ENCODE results near the gene MGLL.
"Not testable (repeated sequence)": the region's sequence is repeated elsewhere in the genome, so short reads cannot be mapped to it uniquely, and the experiment has no call there.

MGLL gene

DNA sequence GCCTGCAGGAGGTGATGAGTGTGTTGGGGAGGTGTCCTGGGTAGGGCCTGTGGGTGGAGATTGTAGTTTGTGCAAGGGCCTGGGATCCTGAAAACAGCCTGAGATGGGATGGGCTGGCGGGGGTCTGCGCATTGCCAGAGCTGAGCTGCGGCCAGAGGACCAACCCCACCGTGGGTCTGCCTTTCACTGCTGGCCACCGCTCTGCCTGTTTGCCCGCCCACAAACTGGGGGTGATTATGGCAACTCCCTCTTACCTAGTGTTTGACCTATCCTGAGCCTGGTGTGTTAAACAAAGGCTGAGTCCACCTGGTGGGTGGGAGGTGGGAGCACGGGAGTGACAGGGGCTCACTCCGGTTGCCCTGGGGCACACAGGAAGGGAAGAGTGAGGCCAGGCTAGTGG is 139.8 kb downstream of the MGLL start:
- Histone ChIP-seq H2AFZ (ENCODE audit: insufficient read depth, low read length, poor library complexity) (no peak overlapping the region), H3K23ac (ENCODE audit: low read length) (no peak overlapping the region), H3K36me3 (ENCODE audit: control insufficient read depth in 1 of 2, insufficient read depth in 2 of 2, low read length in 2 of 2) (no peaks in the 10 kb centered on the region), H3K4ac (ENCODE audit: low read depth, low read length) (no peak overlapping the region), H2AK5ac (ENCODE audit: low read length) (no peak overlapping the region), H3K79me2 (ENCODE audit: control insufficient read depth, insufficient read depth, low read length, poor library complexity) (no peaks in the 10 kb centered on the region), H3K4me2 (ENCODE audit: low read length) (no peak overlapping the region), H3K4me1 (ENCODE audit: control insufficient read depth in 1 of 2, insufficient read depth in 2 of 2, low read length in 2 of 2) (no peaks in the 10 kb centered on the region), H3K27me3 (ENCODE audit: insufficient read depth, low read length) (no peaks in the 10 kb centered on the region), H4K91ac (ENCODE audit: low read depth, low read length) (no peak overlapping the region), H3K14ac (ENCODE audit: low read length) (no peak overlapping the region), H3K9me3 (ENCODE audit: insufficient read depth, low read depth, low read length) (no peaks in the 10 kb centered on the region), H2BK120ac (ENCODE audit: insufficient read depth, low read length, poor library complexity) (no peak overlapping the region), H3K27ac (ENCODE audit: low read depth, low read length) (no peak overlapping the region), H4K12ac (ENCODE audit: low read depth, low read length) (no peak overlapping the region), H4K8ac (ENCODE audit: low read depth, low read length) (no peak overlapping the region), H2BK12ac (ENCODE audit: low read length) (no peak overlapping the region), H3K18ac (ENCODE audit: low read length) (no peak overlapping the region), H3K9ac (ENCODE audit: low read length) (no peak overlapping the region), H3K79me1 (ENCODE audit: low read length) (no peaks in the 10 kb centered on the region), H2BK5ac (ENCODE audit: low read depth, low read length, poor library complexity) (no peak overlapping the region), H3K4me3 (ENCODE audit: low read depth, low read length) (no peak overlapping the region)
- DNase-seq: no peak
- WGBS (ENCODE audit: extremely low coverage, insufficient coverage, insufficient read length): no CpG with 5 or more reads among the region's 8 CpGs

DNA sequence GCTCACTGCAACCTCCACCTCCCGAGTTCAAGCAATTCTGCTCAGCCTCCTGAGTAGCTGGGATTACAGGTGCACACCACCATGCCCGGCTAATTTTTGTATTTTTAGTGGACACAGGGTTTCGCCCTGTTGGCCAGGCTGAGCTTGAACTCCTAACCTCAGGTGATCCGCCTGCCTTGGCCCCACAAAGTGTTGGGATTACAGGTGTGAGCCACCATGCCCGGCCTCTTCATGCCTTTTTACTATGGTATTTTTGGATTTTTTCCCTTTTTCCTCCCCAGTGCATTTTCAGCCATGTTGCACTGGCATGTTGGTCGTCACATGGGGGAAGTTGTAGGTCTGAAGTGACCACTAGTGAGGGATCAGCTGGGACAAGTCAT is 140.2 kb downstream of the MGLL start:
- H3K9me3 ChIP-seq (ENCODE audit: insufficient read depth, low read depth, low read length); H3K79me1 ChIP-seq (ENCODE audit: low read length); H3K4me2 ChIP-seq (ENCODE audit: low read length); H3K14ac ChIP-seq (ENCODE audit: low read length); H3K23ac ChIP-seq (ENCODE audit: low read length); H2AK5ac ChIP-seq (ENCODE audit: low read length); H3K4me1 ChIP-seq (ENCODE audit: control insufficient read depth in 1 of 2, insufficient read depth in 2 of 2, low read length in 2 of 2); DNase-seq; H3K4ac ChIP-seq (ENCODE audit: low read depth, low read length); H3K27ac ChIP-seq (ENCODE audit: low read depth, low read length); H2AFZ ChIP-seq (ENCODE audit: insufficient read depth, low read length, poor library complexity); H3K9ac ChIP-seq (ENCODE audit: low read length); H4K12ac ChIP-seq (ENCODE audit: low read depth, low read length); H3K4me3 ChIP-seq (ENCODE audit: low read depth, low read length); H2BK12ac ChIP-seq (ENCODE audit: low read length); H2BK5ac ChIP-seq (ENCODE audit: low read depth, low read length, poor library complexity); H4K8ac ChIP-seq (ENCODE audit: low read depth, low read length); H3K36me3 ChIP-seq (ENCODE audit: control insufficient read depth in 1 of 2, insufficient read depth in 2 of 2, low read length in 2 of 2); H2BK120ac ChIP-seq (ENCODE audit: insufficient read depth, low read length, poor library complexity); H3K79me2 ChIP-seq (ENCODE audit: control insufficient read depth, insufficient read depth, low read length, poor library complexity); H3K27me3 ChIP-seq (ENCODE audit: insufficient read depth, low read length); H3K18ac ChIP-seq (ENCODE audit: low read length); H4K91ac ChIP-seq (ENCODE audit: low read depth, low read length): not testable (repeated sequence)
- no CpG with 5 or more reads among the region's 6 CpGs for WGBS (ENCODE audit: extremely low coverage, insufficient coverage, insufficient read length)

DNA sequence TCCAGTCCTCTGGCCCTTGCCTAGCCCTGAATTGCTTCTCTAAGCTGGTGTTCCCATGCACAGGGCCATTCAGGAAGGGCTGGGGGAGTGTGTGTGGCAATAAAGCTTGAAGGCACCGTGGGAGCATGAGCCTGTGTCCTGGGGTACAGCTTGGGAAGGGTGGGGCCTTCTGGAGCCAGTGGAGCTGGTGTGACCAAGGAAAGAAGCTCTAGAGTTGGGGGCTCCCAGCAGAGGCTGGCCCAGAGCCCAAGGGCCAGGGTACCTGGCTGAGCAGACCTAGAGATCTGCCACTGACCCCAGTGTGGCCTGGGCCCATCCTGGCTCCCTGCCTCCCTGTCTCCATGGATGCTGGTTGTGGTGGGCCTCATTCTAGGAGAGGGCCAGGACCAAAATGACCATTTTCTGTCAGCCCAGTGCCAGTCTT is 141.5 kb downstream of the MGLL start:
- Histone ChIP-seq H3K27me3 (ENCODE audit: insufficient read depth, low read length) (no peaks in the 10 kb centered on the region), H3K14ac (ENCODE audit: low read length) (no peak overlapping the region), H2BK12ac (ENCODE audit: low read length) (no peak overlapping the region), H2BK120ac (ENCODE audit: insufficient read depth, low read length, poor library complexity) (no peak overlapping the region), H2BK5ac (ENCODE audit: low read depth, low read length, poor library complexity) (no peak overlapping the region), H4K91ac (ENCODE audit: low read depth, low read length) (no peak overlapping the region), H3K79me2 (ENCODE audit: control insufficient read depth, insufficient read depth, low read length, poor library complexity) (no peaks in the 10 kb centered on the region), H4K8ac (ENCODE audit: low read depth, low read length) (no peak overlapping the region), H3K9me3 (ENCODE audit: insufficient read depth, low read depth, low read length) (no peaks in the 10 kb centered on the region), H3K9ac (ENCODE audit: low read length) (no peak overlapping the region), H4K12ac (ENCODE audit: low read depth, low read length) (no peak overlapping the region), H3K4ac (ENCODE audit: low read depth, low read length) (no peak overlapping the region), H3K18ac (ENCODE audit: low read length) (no peak overlapping the region), H2AK5ac (ENCODE audit: low read length) (no peak overlapping the region), H2AFZ (ENCODE audit: insufficient read depth, low read length, poor library complexity) (no peak overlapping the region), H3K4me1 (ENCODE audit: control insufficient read depth in 1 of 2, insufficient read depth in 2 of 2, low read length in 2 of 2) (peaks cover 0 to 3% of the 10 kb centered on the region in 2 experiments), H3K27ac (ENCODE audit: low read depth, low read length) (no peak overlapping the region), H3K4me3 (ENCODE audit: low read depth, low read length) (no peak overlapping the region), H3K23ac (ENCODE audit: low read length) (no peak overlapping the region), H3K4me2 (ENCODE audit: low read length) (no peak overlapping the region), H3K36me3 (ENCODE audit: control insufficient read depth in 1 of 2, insufficient read depth in 2 of 2, low read length in 2 of 2) (no peaks in the 10 kb centered on the region), H3K79me1 (ENCODE audit: low read length) (no peaks in the 10 kb centered on the region)
- DNase-seq: no peak
- no CpG with 5 or more reads among the region's 1 CpG for WGBS (ENCODE audit: extremely low coverage, insufficient coverage, insufficient read length)

DNA sequence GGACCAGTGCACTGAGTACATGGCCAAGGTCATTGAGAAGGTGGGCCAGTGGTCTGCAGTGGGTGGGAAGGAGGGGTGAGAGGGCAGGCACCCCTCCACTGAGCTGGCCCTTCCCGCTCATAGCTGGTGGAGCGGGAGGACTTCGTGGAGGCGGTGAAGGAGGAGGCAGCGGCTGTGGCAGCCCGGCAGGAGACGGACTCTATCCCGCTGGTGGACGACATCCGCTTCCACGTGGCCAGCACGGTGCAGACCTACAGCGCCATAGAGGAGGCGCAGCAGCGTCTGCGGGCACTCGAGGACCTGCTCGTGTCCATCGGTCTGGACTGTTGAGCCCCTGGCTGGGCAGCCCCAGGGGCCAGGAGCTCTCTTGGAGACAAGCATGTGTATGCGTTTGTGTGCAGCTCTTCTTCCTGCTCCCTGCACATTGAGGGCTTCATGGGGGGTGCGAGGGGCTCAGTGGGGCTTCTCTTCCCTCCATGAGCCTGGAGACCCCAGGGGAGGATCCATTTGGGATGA is 142.1 kb downstream of the MGLL start:
- Histone ChIP-seq H3K36me3 (ENCODE audit: control insufficient read depth in 1 of 2, insufficient read depth in 2 of 2, low read length in 2 of 2) (no peaks in the 10 kb centered on the region), H2AFZ (ENCODE audit: insufficient read depth, low read length, poor library complexity) (no peak overlapping the region), H3K79me2 (ENCODE audit: control insufficient read depth, insufficient read depth, low read length, poor library complexity) (no peaks in the 10 kb centered on the region), H3K4me2 (ENCODE audit: low read length) (no peak overlapping the region), H3K27me3 (ENCODE audit: insufficient read depth, low read length) (no peaks in the 10 kb centered on the region), H4K12ac (ENCODE audit: low read depth, low read length) (no peak overlapping the region), H3K4ac (ENCODE audit: low read depth, low read length) (no peak overlapping the region), H4K8ac (ENCODE audit: low read depth, low read length) (no peak overlapping the region), H3K27ac (ENCODE audit: low read depth, low read length) (no peak overlapping the region), H3K9ac (ENCODE audit: low read length) (no peak overlapping the region), H3K4me3 (ENCODE audit: low read depth, low read length) (peak overlapping the region; percentile 5), H2AK5ac (ENCODE audit: low read length) (no peak overlapping the region), H3K23ac (ENCODE audit: low read length) (no peak overlapping the region), H3K4me1 (ENCODE audit: control insufficient read depth in 1 of 2, insufficient read depth in 2 of 2, low read length in 2 of 2) (peaks cover 0 to 3% of the 10 kb centered on the region in 2 experiments), H3K14ac (ENCODE audit: low read length) (no peak overlapping the region), H3K9me3 (ENCODE audit: insufficient read depth, low read depth, low read length) (no peaks in the 10 kb centered on the region), H4K91ac (ENCODE audit: low read depth, low read length) (no peak overlapping the region), H2BK120ac (ENCODE audit: insufficient read depth, low read length, poor library complexity) (no peak overlapping the region), H3K79me1 (ENCODE audit: low read length) (no peaks in the 10 kb centered on the region), H2BK5ac (ENCODE audit: low read depth, low read length, poor library complexity) (no peak overlapping the region), H3K18ac (ENCODE audit: low read length) (no peak overlapping the region), H2BK12ac (ENCODE audit: low read length) (no peak overlapping the region)
- no CpG with 5 or more reads among the region's 21 CpGs for WGBS (ENCODE audit: extremely low coverage, insufficient coverage, insufficient read length)
- DNase-seq: no peak

Measured in trophoblast cell (in vitro differentiated cells and primary cell).